GM12891 (cell line): Measurements from ENCODE around the gene EFNA3.

ENCODE experiments used
- DNase-seq: peaks from one replicate; pipeline ENCODE4 v3.0.0; 2011; ENCODE audit warnings: low spot score; ENCODE audit not compliant: insufficient read length
- FAIRE-seq: peaks from 2 replicates; lab custom pipeline; 2011; peaks lifted over from hg19 to GRCh38; lab: Jason Lieb, UNC
- PAX5 ChIP-seq: IDR thresholded peaks from 2 replicates; pipeline ENCODE4 v1.6.1; 2011; ENCODE audit warnings: low read length, moderate library complexity, mild to moderate bottlenecking; ENCODE audit not compliant: insufficient read depth, severe bottlenecking
- POLR2A ChIP-seq: IDR thresholded peaks from 2 replicates; pipeline ENCODE4 v1.6.1; 2011; ENCODE audit warnings: low read depth, low read length, control low read depth
- POLR2AphosphoS5 ChIP-seq: IDR thresholded peaks from 2 replicates; pipeline ENCODE4 v1.6.1; 2011; ENCODE audit warnings: low read depth, low read length, control low read depth
- POU2F2 ChIP-seq: IDR thresholded peaks from 2 replicates; pipeline ENCODE4 v1.6.1; 2011; ENCODE audit warnings: low read depth, mild to moderate bottlenecking, control low read depth, low read length, moderate library complexity
- SPI1 ChIP-seq: IDR thresholded peaks from 2 replicates; pipeline ENCODE4 v1.6.1; 2011; ENCODE audit warnings: low read depth, low read length, control low read depth
- TAF1 ChIP-seq: IDR thresholded peaks from 2 replicates; pipeline ENCODE4 v1.6.1; 2011; ENCODE audit warnings: low read depth, low read length, control low read depth

The EFNA3 gene

GRCh38 chr1:155083865-155084721, 5.5 kb downstream of the EFNA3 start:
- FAIRE-seq = no peak
- TF ChIP-seq TAF1 (no peak), POLR2AphosphoS5 (no peak), SPI1 (no peak), POU2F2 (no peak), PAX5 (no peak), POLR2A (no peak)
- DNase-seq = no peak

GRCh38 chr1:155084722-155085503, 6.3 kb downstream of the EFNA3 start:
- DNase-seq (peak; percentile 95), FAIRE-seq (peak; percentile 96)
- TF ChIP-seq TAF1 (no peak), SPI1 (peak; percentile 4; the same call in 1 of the 2 replicates), POU2F2 (peak; percentile 43; the same call in 1 of the 2 replicates), PAX5 (no peak), POLR2A (no peak), POLR2AphosphoS5 (no peak)

- DNase-seq = no peak
- no peak for FAIRE-seq
- TF ChIP-seq PAX5 (no peak), POLR2A (no peak), POU2F2 (no peak), POLR2AphosphoS5 (no peak), SPI1 (no peak), TAF1 (no peak)
Observed at GRCh38 chr1:155085504-155086127, 7.0 kb downstream of the EFNA3 start.

- no peak for TF ChIP-seq SPI1
- TF ChIP-seq POLR2AphosphoS5 = no peak
- TF ChIP-seq POU2F2 = no peak
- no peak for TF ChIP-seq TAF1
- DNase-seq (no peak), FAIRE-seq (peak; percentile 89)
Observed at GRCh38 chr1:155086128-155086741, 7.6 kb downstream of the EFNA3 start.

- DNase-seq (no peak), FAIRE-seq (no peak)
- TF ChIP-seq POU2F2 (no peak), TAF1 (no peak), PAX5 (no peak), SPI1 (no peak), POLR2AphosphoS5 (no peak), POLR2A (no peak)
Observed at GRCh38 chr1:155086856-155087535, 8.4 kb downstream of the EFNA3 start.

GRCh38 chr1:155091071-155092051, 12.7 kb downstream of the EFNA3 start:
- no peak for TF ChIP-seq TAF1
- no peak for TF ChIP-seq POLR2A
- no peak for TF ChIP-seq SPI1
- TF ChIP-seq PAX5 = no peak
- no peak for TF ChIP-seq POLR2AphosphoS5
- no peak for TF ChIP-seq POU2F2
- DNase-seq = peak; percentile 66
- FAIRE-seq = peak; percentile 94

- TF ChIP-seq PAX5 (no peak), SPI1 (no peak), POLR2A (no peak), POLR2AphosphoS5 (no peak), POU2F2 (no peak), TAF1 (no peak)
- FAIRE-seq (no peak), DNase-seq (no peak)
Observed at GRCh38 chr1:155092131-155092530, 13.5 kb downstream of the EFNA3 start.

GRCh38 chr1:155092641-155093040, 14.0 kb downstream of the EFNA3 start:
- DNase-seq (no peak), FAIRE-seq (no peak)
- TF ChIP-seq POLR2A = no peak
- no peak for TF ChIP-seq SPI1
- no peak for TF ChIP-seq POLR2AphosphoS5
- no peak for TF ChIP-seq POU2F2
- no peak for TF ChIP-seq TAF1
- no peak for TF ChIP-seq PAX5
